ENCODE data around the gene WHRN. TPM values are rescaled to one million over a fixed set of nuclear protein-coding genes. Genes with fewer than 3 reads are reported as not detected.

WHRN gene
- total RNA-seq, 4 donors from 2014 or later: 3.0 to 15.5 (median 6.6) TPM

DNA sequence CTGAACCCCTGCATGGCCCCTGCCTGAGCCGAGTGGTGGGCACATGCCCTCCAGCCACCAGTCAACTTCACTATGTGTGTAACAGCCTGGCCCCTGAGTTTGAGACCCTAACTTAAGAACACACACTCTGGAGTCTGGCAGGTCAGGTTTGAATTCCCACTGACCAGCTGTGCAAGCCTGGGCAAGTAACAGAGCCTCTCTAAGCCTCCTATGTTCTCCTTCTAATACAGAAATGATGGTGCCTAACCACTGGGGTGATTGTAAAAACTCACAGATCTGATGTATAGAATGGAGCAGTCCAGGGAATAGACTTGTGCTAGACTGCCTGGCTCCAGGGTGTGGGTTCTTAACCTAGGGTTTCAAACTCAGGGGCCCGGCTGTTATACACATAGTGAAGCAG, 100.7 kb downstream of the WHRN start:
- TF ChIP-seq, protein P1, sequence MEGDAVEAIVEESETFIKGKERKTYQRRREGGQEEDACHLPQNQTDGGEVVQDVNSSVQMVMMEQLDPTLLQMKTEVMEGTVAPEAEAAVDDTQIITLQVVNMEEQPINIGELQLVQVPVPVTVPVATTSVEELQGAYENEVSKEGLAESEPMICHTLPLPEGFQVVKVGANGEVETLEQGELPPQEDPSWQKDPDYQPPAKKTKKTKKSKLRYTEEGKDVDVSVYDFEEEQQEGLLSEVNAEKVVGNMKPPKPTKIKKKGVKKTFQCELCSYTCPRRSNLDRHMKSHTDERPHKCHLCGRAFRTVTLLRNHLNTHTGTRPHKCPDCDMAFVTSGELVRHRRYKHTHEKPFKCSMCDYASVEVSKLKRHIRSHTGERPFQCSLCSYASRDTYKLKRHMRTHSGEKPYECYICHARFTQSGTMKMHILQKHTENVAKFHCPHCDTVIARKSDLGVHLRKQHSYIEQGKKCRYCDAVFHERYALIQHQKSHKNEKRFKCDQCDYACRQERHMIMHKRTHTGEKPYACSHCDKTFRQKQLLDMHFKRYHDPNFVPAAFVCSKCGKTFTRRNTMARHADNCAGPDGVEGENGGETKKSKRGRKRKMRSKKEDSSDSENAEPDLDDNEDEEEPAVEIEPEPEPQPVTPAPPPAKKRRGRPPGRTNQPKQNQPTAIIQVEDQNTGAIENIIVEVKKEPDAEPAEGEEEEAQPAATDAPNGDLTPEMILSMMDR (IDR thresholded peaks at IDR 0.05): no peak
- ATAC-seq (ENCODE audit: low FRiP score): no peak
- DNase-seq (ENCODE audit: low spot score): no peak

DNA sequence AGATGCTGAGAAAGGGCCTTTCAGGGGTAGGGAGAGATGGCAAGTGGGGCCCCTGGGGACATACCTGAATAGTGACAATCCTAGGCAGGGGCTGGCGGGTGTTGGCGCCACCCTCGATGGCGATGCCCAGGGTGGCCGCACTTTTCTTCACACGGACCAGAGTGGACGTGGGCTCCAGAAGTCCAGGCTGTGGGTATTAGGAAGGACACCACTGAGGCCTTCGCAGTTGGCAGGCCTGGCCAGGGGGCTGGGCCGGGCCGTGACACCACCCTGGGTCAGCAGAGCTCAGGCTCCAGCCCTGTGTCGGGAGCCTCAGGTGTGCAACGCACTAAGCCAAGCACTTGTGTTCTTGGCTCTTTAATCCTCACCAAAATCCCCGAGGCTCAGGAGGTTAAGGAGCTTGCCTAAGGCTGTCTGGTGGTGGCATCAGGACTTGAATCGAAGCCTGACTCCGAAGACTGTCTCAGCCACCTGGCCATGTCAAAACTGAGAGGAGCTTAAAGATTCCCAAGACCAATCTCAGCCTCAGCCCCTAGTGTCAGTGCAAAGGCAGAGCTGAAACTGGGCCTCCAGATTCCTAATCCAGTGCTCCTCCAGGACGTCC, 102.0 kb downstream of the WHRN start:
- ATAC-seq (ENCODE audit: low FRiP score): no peak
- TF ChIP-seq, protein P1 (IDR thresholded peaks at IDR 0.05): no peak
- DNase-seq (ENCODE audit: low spot score): no peak

DNA sequence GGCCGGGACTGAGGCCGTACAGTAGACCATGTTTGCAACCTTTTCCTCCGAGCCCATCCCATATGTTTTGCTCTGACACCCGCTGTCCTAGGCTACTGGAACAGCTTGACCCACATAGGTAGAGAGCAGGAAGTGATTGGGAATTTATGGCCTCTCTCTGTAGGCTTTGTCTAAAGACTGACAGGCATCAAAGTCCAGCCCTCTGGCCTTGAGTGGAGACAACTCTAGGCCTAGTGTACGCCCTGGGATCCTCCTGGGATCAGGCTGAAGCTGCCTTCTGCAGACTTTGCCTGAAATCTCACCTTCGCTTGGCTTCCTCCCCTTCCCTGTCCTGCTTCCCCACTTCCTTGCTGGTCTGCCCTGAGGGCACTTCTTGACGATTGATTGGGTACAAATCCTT, 103.9 kb downstream of the WHRN start:
- DNase-seq (ENCODE audit: low spot score) (no peak), ATAC-seq (ENCODE audit: low FRiP score) (no peak)
- TF ChIP-seq, protein P1 (IDR thresholded peaks at IDR 0.05): no peak

DNA sequence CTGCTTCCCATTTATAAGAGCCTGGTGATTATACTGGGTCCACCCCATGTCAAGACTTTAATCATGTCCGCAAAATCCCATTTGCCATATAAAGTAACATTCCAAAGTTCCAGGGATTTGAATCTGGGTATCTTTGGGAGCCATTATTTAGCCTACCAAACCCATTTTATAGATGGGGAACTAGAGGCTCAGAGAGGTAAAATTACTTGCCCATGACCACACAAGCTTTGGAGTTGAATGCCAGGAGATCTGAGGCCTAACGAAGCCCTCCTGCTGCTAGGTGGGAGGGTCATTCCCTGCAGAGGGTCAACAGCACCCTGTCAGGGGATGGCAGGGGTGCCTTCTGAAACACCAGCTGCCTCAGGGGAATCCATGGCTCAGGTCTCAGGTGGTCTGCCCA, 104.5 kb downstream of the WHRN start:
- ATAC-seq (ENCODE audit: low FRiP score) (no peak), DNase-seq (ENCODE audit: low spot score) (no peak)
- TF ChIP-seq, protein P1 (IDR thresholded peaks at IDR 0.05): no peak

DNA sequence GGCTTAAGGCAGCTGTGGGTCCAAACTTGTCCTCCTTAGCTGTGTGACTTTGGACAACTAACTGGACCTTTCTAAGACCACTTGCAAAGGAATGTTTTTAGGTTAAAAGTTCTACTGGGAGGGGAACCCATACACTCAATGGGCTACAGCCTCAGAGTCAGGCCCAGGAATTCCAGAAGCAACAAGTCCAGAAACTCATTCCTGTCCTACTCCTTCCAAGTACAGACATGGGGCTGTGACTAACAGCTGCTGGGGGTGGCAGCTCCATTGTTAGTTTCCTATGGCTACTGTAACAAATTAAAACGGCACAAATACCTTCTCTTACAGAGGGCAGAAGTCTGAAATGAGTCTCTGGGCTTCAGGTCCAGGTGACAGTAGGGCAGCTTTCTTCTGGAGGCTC, 105.1 kb downstream of the WHRN start:
- DNase-seq (ENCODE audit: low spot score) (no peak), ATAC-seq (ENCODE audit: low FRiP score) (no peak)
- TF ChIP-seq, protein P1 (IDR thresholded peaks at IDR 0.05): no peak

DNA sequence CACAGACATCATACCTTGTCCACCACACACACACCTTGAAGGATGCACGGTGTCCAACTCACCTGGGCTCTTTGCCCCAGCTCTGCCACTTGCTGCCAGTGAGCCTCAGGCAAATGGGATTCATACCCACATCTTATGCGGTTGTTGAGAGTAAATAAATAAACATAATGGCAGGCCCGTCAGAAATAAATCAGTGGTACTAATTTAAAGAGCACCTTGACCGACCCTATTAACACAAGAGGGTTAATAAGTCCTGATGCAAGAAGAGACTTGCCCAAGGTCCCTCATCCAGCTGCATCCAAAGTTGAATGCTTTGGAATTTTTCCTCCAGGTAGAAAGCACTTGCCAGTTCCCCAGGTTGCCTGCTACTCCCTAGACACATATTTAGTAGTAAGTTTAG, 105.9 kb downstream of the WHRN start:
- DNase-seq (ENCODE audit: low spot score) (no peak), ATAC-seq (ENCODE audit: low FRiP score) (no peak)
- TF ChIP-seq, protein P1 (IDR thresholded peaks at IDR 0.05): no peak

DNA sequence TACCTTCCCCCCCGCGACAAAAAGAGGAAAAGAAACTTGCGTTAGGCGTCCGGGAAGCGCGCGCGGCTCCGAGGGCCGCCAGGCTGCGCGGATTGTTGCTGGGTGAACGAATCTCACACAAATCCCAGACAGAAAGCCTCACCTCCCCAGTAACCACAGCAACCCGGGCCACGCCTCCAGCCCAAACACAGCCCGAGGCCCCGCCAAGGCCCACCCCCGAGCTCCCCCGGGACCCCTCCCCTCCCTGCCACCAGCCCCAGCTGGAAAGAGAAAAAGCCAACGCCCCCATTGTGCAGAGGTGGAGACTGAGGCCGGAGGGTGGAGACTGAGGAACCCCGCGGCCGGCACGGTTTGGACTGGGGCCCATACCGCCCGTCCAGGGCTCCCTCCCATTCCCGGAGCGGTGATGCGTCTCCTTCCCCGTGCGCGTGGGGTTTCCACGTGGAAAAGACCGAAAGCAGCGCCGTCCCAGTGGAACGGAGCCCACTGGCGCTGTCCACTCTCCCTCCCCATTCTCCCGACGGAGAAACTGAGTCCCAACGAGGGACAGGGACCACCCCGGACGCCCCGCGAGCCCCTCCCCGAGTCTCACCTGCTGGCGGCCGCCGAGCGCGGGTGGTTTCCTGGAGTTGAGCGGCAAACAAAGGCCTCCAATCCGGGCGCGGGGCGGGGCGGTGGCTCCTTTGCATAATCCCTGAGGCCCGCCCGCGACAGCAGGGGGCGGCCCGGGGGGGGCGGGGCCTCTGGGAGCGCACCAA, 107.2 kb downstream of the WHRN start:
- ATAC-seq (ENCODE audit: low FRiP score) (peak; percentile 85), DNase-seq (ENCODE audit: low spot score) (peak; percentile 96)

More for the DNA sequence above, 107.2 kb downstream of the WHRN start:
- TF ChIP-seq, protein P1 (IDR thresholded peaks at IDR 0.05): no peak
